Gastroesophageal sphincter (tissue), 4 donors: Measurements from ENCODE around the gene DNAI1. TPM values are rescaled to one million over a fixed set of nuclear protein-coding genes. Genes with fewer than 3 reads are reported as not detected.

Experiments
- ATAC-seq: fragments of 150-250 bp; one replicate; pipeline ENCODE4 v1.9.1; 2016; ENCODE audit warnings: mild to moderate bottlenecking, moderate library complexity
- H3K27ac ChIP-seq, 4 donors: fragments of 200-600 bp; sonication (generic) in 3 of 4; 1 replicate in 3 of 4; 2 replicates in 1 of 4; pipeline ENCODE4 v1.5.1; 2016 to 2019
- H3K27me3 ChIP-seq: fragments of 200-600 bp; sonication (generic); one replicate; pipeline ENCODE4 v1.5.1; 2019
- H3K36me3 ChIP-seq, 2 donors: fragments of 200-600 bp; sonication (generic); one replicate each; pipeline ENCODE4 v1.5.1; 2019; ENCODE audit warnings: control low read depth in 1 of 2
- H3K4me1 ChIP-seq, 3 donors: fragments of 200-600 bp; sonication (generic); 1 replicate in 2 of 3; 2 replicates in 1 of 3; pipeline ENCODE4 v1.5.1; 2016 to 2019; ENCODE audit warnings: control low read depth in 2 of 3
- H3K4me3 ChIP-seq, 2 donors: fragments of 200-600 bp; sonication (generic); one replicate each; pipeline ENCODE4 v1.5.1; 2019; ENCODE audit warnings: mild to moderate bottlenecking in 1 of 2, moderate library complexity in 1 of 2
- H3K9me3 ChIP-seq, 3 donors: fragments of 200-600 bp; sonication (generic); one replicate each; pipeline ENCODE4 v1.5.1; 2017 to 2019; ENCODE audit warnings: control low read depth in 2 of 3
- EP300 ChIP-seq: sonication (generic); formaldehyde crosslinking; IDR thresholded peaks from one replicate; pipeline ENCODE4 v1.6.1; 2017; ENCODE audit warnings: antibody characterized with exemption, mild to moderate bottlenecking
- POLR2A ChIP-seq, 2 donors: fragments of 450-650 bp; IDR thresholded peaks; one replicate each; pipeline ENCODE4 v1.6.1; 2017; ENCODE audit warnings: antibody characterized with exemption in 2 of 2, mild to moderate bottlenecking in 2 of 2, moderate library complexity in 1 of 2
- POLR2AphosphoS5 ChIP-seq: sonication (generic); formaldehyde crosslinking; IDR thresholded peaks from one replicate; pipeline ENCODE4 v1.6.1; 2017; ENCODE audit warnings: antibody characterized with exemption
- WGBS, 2 donors: methylation state at CpG; one replicate each; pipeline ENCODE4 v1.1.5; 2018; ENCODE audit warnings: low coverage in 1 of 2; 5-methylcytosine and 5-hydroxymethylcytosine counted together
- total RNA-seq, 4 donors: library from RNA; depleted of rRNA; stranded (reverse); fragments of >200 nt; gene quantifications; one replicate each; pipeline ENCODE4 v1.1.0, GENCODE V29; 2016
- TF ChIP-seq, protein P1 (sequence below), 4 experiments: fragments of 200-600 bp in 2 of 4; fragments of 450-650 bp in 2 of 4; sonication (generic) in 1 of 4; IDR thresholded peaks; one replicate each; pipeline ENCODE4 v1.5.1; 2017 to 2019; ENCODE audit warnings: antibody characterized with exemption in 4 of 4, mild to moderate bottlenecking in 2 of 4, moderate library complexity in 2 of 4

Gene DNAI1
- total RNA-seq, 4 donors from 2014 or later, result not detected

DNA sequence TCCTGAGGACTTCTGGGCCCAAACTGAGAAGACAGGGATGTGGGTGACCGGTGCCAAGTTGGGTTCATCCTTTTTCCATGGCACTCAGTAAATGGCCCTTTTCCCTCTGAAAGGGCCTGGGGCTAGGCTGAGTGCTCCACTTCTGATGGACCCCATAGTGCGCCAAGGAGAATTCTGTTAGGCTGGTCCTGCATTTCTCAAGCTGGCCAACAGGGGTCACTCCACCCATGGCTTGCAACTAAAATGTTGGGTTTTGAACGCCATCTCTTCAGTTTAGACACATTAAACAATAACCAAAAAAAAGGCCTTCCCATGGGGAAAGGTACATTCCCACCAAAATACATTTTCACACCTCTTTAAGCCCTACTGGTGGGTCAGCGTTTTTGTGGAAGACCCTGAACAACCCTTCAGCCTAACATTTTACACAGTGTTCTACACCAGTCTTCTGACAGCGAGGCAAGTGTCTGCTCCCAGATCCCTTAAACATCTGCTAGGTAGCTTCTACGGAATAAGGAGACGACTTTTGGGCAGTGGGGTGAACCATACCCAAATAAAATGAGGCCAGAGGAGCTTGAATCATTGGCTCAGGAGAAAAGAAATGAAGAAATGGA is 103.6 kb downstream of the DNAI1 start:
- no peaks in the 10 kb centered on the region for H3K36me3 ChIP-seq
- peaks cover 86% of the 10 kb centered on the region for H3K27me3 ChIP-seq
- TF ChIP-seq POLR2AphosphoS5, result no peak
- TF ChIP-seq, protein P1, sequence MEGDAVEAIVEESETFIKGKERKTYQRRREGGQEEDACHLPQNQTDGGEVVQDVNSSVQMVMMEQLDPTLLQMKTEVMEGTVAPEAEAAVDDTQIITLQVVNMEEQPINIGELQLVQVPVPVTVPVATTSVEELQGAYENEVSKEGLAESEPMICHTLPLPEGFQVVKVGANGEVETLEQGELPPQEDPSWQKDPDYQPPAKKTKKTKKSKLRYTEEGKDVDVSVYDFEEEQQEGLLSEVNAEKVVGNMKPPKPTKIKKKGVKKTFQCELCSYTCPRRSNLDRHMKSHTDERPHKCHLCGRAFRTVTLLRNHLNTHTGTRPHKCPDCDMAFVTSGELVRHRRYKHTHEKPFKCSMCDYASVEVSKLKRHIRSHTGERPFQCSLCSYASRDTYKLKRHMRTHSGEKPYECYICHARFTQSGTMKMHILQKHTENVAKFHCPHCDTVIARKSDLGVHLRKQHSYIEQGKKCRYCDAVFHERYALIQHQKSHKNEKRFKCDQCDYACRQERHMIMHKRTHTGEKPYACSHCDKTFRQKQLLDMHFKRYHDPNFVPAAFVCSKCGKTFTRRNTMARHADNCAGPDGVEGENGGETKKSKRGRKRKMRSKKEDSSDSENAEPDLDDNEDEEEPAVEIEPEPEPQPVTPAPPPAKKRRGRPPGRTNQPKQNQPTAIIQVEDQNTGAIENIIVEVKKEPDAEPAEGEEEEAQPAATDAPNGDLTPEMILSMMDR (IDR thresholded peaks at IDR 0.05), result peak in 1 of 4 experiments; percentile 21
- WGBS, 2 donors, result 93 to 100% methylated on average over 1 to 5 of the region's 7 CpGs
- no peak overlapping the region for H3K27ac ChIP-seq
- peaks cover 0 to 24% (median 7%) of the 10 kb centered on the region in 3 donors for H3K4me1 ChIP-seq
- ATAC-seq, result no peak
- H3K4me3 ChIP-seq, result no peak overlapping the region
- peaks cover 0 to 4% (median 0%) of the 10 kb centered on the region in 3 donors for H3K9me3 ChIP-seq

DNA sequence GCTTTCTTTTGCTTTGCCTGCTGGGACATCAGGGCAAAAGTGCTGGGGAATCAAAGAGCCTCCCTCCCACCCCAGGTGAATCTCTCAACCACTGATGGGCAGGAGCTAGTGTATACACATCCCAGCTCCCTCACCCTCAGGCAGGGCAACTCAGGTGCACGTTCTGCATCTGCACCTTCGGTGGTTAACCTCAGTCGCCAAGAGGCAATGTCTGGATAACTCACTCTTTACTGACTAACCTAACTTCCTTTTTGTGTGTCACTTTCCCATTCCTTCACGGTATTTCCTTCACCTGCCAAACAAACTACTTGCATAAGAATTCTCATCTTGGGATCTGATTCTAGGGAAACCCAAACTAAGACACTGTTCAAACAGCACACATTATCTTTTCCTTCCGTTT is 104.7 kb downstream of the DNAI1 start:
- ATAC-seq, result no peak
- H3K27me3 ChIP-seq, result peaks cover 85% of the 10 kb centered on the region
- no peaks in the 10 kb centered on the region for H3K36me3 ChIP-seq
- TF ChIP-seq EP300 (no peak), POLR2A (IDR thresholded peaks at IDR 0.05) (no peak), POLR2AphosphoS5 (no peak)
- TF ChIP-seq, protein P1 (IDR thresholded peaks at IDR 0.05), result no peak
- no peak overlapping the region for H3K4me3 ChIP-seq
- H3K4me1 ChIP-seq, result peaks cover 0 to 24% (median 7%) of the 10 kb centered on the region in 3 donors
- H3K9me3 ChIP-seq, result peaks cover 0 to 4% (median 0%) of the 10 kb centered on the region in 3 donors
- no peak overlapping the region for H3K27ac ChIP-seq
- WGBS, 2 donors, result 67 to 84% methylated on average over 1 to 5 of the region's 5 CpGs

DNA sequence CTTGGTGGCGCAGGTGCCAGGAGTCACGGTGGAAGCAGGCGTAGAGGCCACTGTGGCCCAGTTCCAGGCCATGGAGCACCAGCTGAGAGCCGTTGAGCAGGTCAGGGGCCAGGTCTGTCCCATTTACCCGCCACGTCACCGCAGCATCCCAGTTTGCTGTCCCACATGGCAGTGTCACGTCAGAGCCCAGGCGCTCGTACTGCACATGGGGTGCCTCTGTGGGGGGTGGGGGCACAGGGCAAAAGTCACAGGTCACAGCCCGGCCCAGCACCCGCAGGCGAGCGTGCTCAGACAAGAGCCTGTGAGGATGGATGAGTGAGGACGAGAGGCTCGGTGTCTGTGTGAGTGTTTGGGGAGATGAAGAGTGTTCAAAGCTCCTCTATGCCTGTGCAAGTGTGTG is 106.0 kb downstream of the DNAI1 start:
- WGBS, 2 donors, result no CpG with 5 or more reads among the region's 16 CpGs
- no peak for ATAC-seq
- TF ChIP-seq EP300, result no peak
- H3K4me3 ChIP-seq, result no peak overlapping the region
- no peaks in the 10 kb centered on the region for H3K36me3 ChIP-seq
- peaks cover 0 to 16% (median 4%) of the 10 kb centered on the region in 3 donors for H3K4me1 ChIP-seq
- peaks cover 73% of the 10 kb centered on the region for H3K27me3 ChIP-seq
- H3K9me3 ChIP-seq, result peaks cover 0 to 4% (median 0%) of the 10 kb centered on the region in 3 donors
- no peak overlapping the region for H3K27ac ChIP-seq

GRCh38 chr9:34565856-34566255 is 107.3 kb downstream of the DNAI1 start:
- WGBS, 2 donors, result 68 to 88% methylated on average over 5 of the region's 8 CpGs
- Histone ChIP-seq H3K27me3 (peaks cover 60% of the 10 kb centered on the region), H3K4me1 (peaks cover 0 to 16% (median 0%) of the 10 kb centered on the region in 3 donors), H3K9me3 (peaks cover 0 to 4% (median 0%) of the 10 kb centered on the region in 3 donors), H3K36me3 (no peaks in the 10 kb centered on the region), H3K27ac (no peak overlapping the region), H3K4me3 (no peak overlapping the region)
- TF ChIP-seq EP300 (no peak), POLR2AphosphoS5 (no peak), POLR2A (IDR thresholded peaks at IDR 0.05) (no peak)
- TF ChIP-seq, protein P1 (IDR thresholded peaks at IDR 0.05), result no peak
- ATAC-seq, result no peak

GRCh38 chr9:34566322-34566721 is 107.7 kb downstream of the DNAI1 start:
- ATAC-seq, result no peak
- Histone ChIP-seq H3K9me3 (peaks cover 0 to 4% (median 0%) of the 10 kb centered on the region in 3 donors), H3K36me3 (no peaks in the 10 kb centered on the region), H3K27me3 (peaks cover 58% of the 10 kb centered on the region), H3K4me1 (peaks cover 0 to 17% (median 0%) of the 10 kb centered on the region in 3 donors), H3K27ac (no peak overlapping the region), H3K4me3 (no peak overlapping the region)
- no CpG with 5 or more reads among the region's 8 CpGs for WGBS, 2 donors
- TF ChIP-seq, protein P1 (IDR thresholded peaks at IDR 0.05), result no peak
- TF ChIP-seq EP300 (no peak), POLR2A (IDR thresholded peaks at IDR 0.05) (no peak), POLR2AphosphoS5 (no peak)
